Measurements from ENCODE around the gene MTARC2. TPM values are rescaled to one million over a fixed set of nuclear protein-coding genes. Genes with fewer than 3 reads are reported as not detected.

MTARC2 gene
- polyA plus RNA-seq, 3 donors: 47.8 to 65.1 (median 50.8) TPM

GRCh38 chr1:220824031-220824989, 76.2 kb downstream of the MTARC2 start:
- DNase-seq: no peak

- DNase-seq: no peak
Measured at GRCh38 chr1:220825819-220826551, 77.9 kb downstream of the MTARC2 start.

DNA sequence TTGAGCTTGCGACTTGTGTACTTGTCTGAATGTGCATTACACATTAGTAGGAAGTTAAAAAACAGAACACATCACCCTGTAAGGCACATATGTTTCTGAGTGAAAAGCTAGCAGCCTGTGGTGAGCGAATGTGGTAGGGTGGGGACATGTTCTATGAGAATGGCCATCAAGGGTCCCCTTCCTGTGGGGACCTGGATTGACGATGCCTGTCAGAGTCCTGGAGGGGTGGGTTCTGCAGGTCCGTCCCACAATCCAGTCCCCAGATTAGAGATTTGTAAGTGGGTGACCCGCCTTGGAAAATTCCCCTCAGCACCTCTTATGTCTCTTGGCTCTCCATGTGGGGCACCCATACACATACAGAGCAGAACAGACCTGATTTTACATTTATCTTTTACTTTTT, 78.6 kb downstream of the MTARC2 start:
- no peak for DNase-seq

DNA sequence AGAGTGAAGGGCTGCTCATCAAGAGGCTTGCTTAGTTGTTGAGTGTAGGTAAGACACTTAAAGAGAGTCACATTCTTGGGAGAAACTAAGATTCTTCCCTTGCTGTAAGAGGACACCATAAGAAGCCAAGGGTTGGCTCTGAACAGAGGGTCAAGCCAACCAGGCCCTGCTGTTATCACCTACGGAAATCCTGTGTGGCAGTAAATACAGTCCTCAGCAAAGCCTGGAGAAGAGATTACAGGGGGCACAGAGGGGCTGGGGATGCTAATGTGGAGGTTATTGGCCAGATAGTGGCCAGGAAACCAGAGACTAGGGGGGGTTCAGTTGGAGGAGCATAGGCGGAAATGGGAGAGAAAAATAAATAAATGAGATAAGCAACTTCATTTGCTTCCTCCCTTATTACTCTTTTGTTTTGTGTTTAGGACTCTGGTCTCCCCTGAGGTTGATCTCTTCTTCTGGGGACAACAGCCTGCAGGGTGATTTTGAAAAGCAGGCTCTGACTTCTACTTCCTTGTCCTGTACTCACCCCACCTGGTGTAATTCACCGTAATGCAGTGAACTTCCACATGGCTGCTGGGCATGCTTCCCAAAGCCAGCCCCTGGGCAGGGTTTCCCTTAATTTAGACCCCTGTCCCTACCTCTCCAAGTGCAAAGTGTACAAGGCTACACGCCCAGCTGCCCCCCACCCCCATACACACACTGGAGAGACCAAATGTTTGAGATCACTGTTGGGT, 79.5 kb downstream of the MTARC2 start:
- no peak for DNase-seq

DNA sequence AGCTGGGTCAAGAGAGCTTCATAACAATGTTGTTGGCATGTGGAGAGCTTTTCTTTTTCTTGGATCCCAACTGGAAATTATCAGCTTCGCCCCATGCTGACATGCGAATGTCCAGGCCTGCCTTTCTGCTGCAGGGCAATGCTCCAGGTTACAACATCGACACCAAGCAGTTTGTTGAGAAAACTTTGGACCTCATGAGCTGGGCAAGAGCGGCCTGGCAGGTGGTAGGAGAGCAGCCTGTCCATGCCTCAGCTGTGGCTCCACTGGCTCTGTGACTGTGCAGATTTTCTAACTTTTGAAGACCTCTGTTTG, 80.0 kb downstream of the MTARC2 start:
- no peak for DNase-seq

DNA sequence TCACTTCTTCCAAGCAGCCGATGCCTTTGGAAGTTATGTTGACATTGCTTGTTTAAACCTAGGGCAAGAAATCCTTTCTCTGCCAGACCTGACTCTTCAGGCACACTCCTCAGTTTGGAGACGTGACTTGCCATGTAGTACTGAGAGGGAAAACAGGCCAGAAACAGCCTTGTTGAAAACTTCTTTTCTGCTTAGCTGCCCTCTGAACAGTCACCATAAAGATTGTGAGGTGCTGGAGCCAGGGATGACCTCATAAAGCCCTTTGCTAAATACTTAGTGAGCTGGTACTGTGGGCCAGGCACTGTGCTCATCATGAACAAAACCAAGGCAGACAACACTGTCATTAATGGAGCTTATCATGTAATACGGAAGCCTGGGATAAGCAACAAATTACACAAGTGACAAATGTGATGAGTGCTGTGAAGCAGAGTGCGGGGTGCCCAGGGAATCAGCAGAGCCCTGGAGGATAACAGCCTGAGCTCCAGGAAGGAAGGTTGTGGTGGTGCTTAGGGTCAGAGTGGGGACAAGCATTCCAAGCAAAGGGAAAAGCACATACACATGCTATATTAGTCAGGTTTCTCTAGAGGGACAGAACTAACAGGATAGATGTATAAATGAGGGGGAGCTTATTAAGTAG, 80.9 kb downstream of the MTARC2 start:
- DNase-seq: no peak

DNA sequence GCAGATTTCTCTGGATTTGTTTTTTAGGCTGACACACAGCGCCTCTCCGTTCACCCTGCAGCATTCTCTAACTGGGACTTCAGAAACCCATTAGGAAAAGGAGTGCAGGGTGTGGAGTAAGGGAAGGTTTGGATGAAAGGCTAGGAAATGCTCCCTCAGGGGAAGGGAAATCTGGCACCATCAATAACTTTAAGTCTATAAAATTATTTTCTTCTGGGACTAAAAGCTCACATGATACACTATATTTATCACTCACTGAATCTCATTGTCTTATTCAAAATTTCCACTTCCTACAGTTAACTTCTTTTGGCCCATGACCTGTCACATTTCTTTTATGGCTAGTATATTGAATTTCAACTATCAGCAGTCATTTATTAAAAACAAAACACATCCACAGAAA, 85.3 kb downstream of the MTARC2 start:
- no peak for DNase-seq

Other genes with a start within 250 kb of the MTARC2 start
- 10 to 100 TPM; 10.3 to 11.5 (median 10.4) TPM for gene MARK1, start 220.2 kb upstream of the MTARC2 start, polyA plus RNA-seq (ENCODE audit: insufficient read length in 3 of 3)
- gene C1orf115, start 58.0 kb upstream of the MTARC2 start, polyA plus RNA-seq (ENCODE audit: insufficient read length in 3 of 3): 10 to 100 TPM; 25.6 to 29.9 (median 28.3) TPM
- gene MTARC1, start 38.6 kb downstream of the MTARC2 start, polyA plus RNA-seq (ENCODE audit: insufficient read length in 3 of 3): 10 to 100 TPM; 19.3 to 26.6 (median 23.7) TPM
- gene HLX, start 131.1 kb downstream of the MTARC2 start, polyA plus RNA-seq (ENCODE audit: insufficient read length in 3 of 3): 10 to 100 TPM in 2 of 3 donors, 1 to 10 TPM in 1; 7.9 to 11.7 (median 11.4) TPM